ENCODE results near the gene CLEC11A. TPM values are rescaled to one million over a fixed set of nuclear protein-coding genes. Genes with fewer than 3 reads are reported as not detected.

Gene CLEC11A
- total RNA-seq, 1 experiment from 2014 or later = 59.1 TPM

GRCh38 chr19:50697414-50698124 lies 25.6 kb upstream of the CLEC11A start:
- Histone ChIP-seq H3K27ac (ENCODE audit: low read depth, low read length, poor library complexity, severe bottlenecking) (no peak overlapping the region), H3K36me3 (ENCODE audit: insufficient read depth, low read length, poor library complexity, severe bottlenecking) (no peaks in the 10 kb centered on the region), H3K27me3 (replicated peaks; ENCODE audit: insufficient read depth, low read depth, low read length, poor library complexity) (peaks cover 8% of the 10 kb centered on the region), H3K4me3 (ENCODE audit: low read depth, low read length, poor library complexity, severe bottlenecking) (no peak overlapping the region), H3K9me3 (ENCODE audit: low read depth, low read length, poor library complexity, severe bottlenecking) (no peaks in the 10 kb centered on the region), H3K4me1 (ENCODE audit: insufficient read depth, low read length, poor library complexity, severe bottlenecking) (peaks cover 6% of the 10 kb centered on the region)
- TF ChIP-seq, protein P1, sequence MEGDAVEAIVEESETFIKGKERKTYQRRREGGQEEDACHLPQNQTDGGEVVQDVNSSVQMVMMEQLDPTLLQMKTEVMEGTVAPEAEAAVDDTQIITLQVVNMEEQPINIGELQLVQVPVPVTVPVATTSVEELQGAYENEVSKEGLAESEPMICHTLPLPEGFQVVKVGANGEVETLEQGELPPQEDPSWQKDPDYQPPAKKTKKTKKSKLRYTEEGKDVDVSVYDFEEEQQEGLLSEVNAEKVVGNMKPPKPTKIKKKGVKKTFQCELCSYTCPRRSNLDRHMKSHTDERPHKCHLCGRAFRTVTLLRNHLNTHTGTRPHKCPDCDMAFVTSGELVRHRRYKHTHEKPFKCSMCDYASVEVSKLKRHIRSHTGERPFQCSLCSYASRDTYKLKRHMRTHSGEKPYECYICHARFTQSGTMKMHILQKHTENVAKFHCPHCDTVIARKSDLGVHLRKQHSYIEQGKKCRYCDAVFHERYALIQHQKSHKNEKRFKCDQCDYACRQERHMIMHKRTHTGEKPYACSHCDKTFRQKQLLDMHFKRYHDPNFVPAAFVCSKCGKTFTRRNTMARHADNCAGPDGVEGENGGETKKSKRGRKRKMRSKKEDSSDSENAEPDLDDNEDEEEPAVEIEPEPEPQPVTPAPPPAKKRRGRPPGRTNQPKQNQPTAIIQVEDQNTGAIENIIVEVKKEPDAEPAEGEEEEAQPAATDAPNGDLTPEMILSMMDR (conservative IDR thresholded peaks at IDR 0.05; ENCODE audit: low read depth, low read length) = no peak
- no peak for TF ChIP-seq EZH2 (IDR thresholded peaks at IDR 0.05; ENCODE audit: borderline replicate concordance, low read depth, low read length, poor library complexity, severe bottlenecking)
- POLR2A ChIA-PET (ENCODE audit: low non-redundant PET) = no interaction called here
- BruUV-seq (replicated peaks) = no TSS peak
- CTCF ChIA-PET = interaction anchor here (0.6 to 1.7 kb wide), 2 partner anchors 28 to 141 kb away, joined by 4 to 5 read pairs; no protein-coding TSS in a partner anchor
- intact Hi-C loops (cut with micrococcal nuclease; ENCODE audit: unreplicated experiment) = no loop called here
- DNase-seq (ENCODE audit: low spot score) = no peak

- intact Hi-C loops (cut with micrococcal nuclease; ENCODE audit: unreplicated experiment) = loop anchor here (10.0 kb wide), 1 partner anchor 313 kb away; the partner anchor contains the start of gene KLK10
- H3K4me1 ChIP-seq (ENCODE audit: insufficient read depth, low read length, poor library complexity, severe bottlenecking) = peaks cover 14% of the 10 kb centered on the region
- BruUV-seq (replicated peaks) = no TSS peak
These were observed 21.7 kb upstream of the CLEC11A start for GRCh38 chr19:50701367-50701985.

DNA sequence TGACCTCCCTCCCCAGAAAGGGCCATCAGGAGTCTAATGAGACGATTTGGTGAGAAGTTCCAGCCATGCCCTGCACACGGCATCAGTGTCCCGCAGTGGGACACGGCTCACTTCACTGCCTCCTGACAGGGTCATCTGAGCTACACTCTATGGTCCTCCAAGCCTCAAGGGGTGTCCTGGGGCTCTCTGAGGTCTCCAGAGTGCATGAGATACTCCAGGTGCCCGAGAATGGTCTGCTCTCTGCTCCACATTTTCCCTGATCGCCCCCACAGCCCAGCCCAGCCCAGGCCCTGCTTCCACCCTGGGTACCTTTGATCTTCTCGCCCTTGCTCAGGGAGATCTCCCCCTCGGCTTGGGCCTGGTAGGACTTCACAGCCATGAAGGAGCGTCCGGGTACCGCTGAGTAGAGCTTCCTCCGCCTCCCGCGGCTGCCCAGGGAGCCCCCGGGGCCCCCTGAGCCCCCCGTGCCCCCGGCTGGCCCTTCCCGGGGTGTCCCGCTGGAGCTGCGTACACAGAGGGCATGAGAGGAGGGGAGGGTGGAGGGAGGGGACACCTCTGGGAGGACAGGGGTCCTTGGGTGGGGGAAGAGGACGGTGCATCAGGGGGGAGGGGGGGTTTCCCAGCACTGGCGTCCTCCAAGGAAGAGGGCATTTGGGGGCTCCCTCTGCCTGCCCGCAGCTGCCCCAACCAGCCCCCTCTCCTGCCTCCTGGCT lies 20.9 kb upstream of the CLEC11A start:
- no peak overlapping the region for H3K4me3 ChIP-seq (ENCODE audit: low read depth, low read length, poor library complexity, severe bottlenecking)
- intact Hi-C loops (cut with micrococcal nuclease; ENCODE audit: unreplicated experiment) = loop anchor here (10.0 kb wide), 1 partner anchor 312 kb away; the partner anchor contains the start of gene KLK10
- no peak overlapping the region for H3K27ac ChIP-seq (ENCODE audit: low read depth, low read length, poor library complexity, severe bottlenecking)
- peaks cover 14% of the 10 kb centered on the region for H3K4me1 ChIP-seq (ENCODE audit: insufficient read depth, low read length, poor library complexity, severe bottlenecking)
- no peaks in the 10 kb centered on the region for H3K36me3 ChIP-seq (ENCODE audit: insufficient read depth, low read length, poor library complexity, severe bottlenecking)
- no TSS peak for BruUV-seq (replicated peaks)
- DNase-seq (ENCODE audit: low spot score) = no peak
- ChIA-PET CTCF (interaction anchor here (0.6 kb wide), 3 partner anchors 35 to 249 kb away, joined by 3 to 13 read pairs (median 8); no protein-coding TSS in a partner anchor), POLR2A (ENCODE audit: low non-redundant PET) (no interaction called here)
- no peaks in the 10 kb centered on the region for H3K9me3 ChIP-seq (ENCODE audit: low read depth, low read length, poor library complexity, severe bottlenecking)
- TF ChIP-seq, protein P1 (conservative IDR thresholded peaks at IDR 0.05; ENCODE audit: low read depth, low read length) = no peak
- TF ChIP-seq EZH2 (IDR thresholded peaks at IDR 0.05; ENCODE audit: borderline replicate concordance, low read depth, low read length, poor library complexity, severe bottlenecking) = no peak
- no peaks in the 10 kb centered on the region for H3K27me3 ChIP-seq (replicated peaks; ENCODE audit: insufficient read depth, low read depth, low read length, poor library complexity)

More at GRCh38 chr19:50701367-50701985, 21.7 kb upstream of the CLEC11A start:
- ChIA-PET CTCF (no interaction called here), POLR2A (ENCODE audit: low non-redundant PET) (no interaction called here)
- Histone ChIP-seq H3K9me3 (ENCODE audit: low read depth, low read length, poor library complexity, severe bottlenecking) (no peaks in the 10 kb centered on the region), H3K27me3 (replicated peaks; ENCODE audit: insufficient read depth, low read depth, low read length, poor library complexity) (no peaks in the 10 kb centered on the region), H3K36me3 (ENCODE audit: insufficient read depth, low read length, poor library complexity, severe bottlenecking) (no peaks in the 10 kb centered on the region), H3K27ac (ENCODE audit: low read depth, low read length, poor library complexity, severe bottlenecking) (no peak overlapping the region), H3K4me3 (ENCODE audit: low read depth, low read length, poor library complexity, severe bottlenecking) (no peak overlapping the region)
- no peak for DNase-seq (ENCODE audit: low spot score)
- TF ChIP-seq EZH2 (IDR thresholded peaks at IDR 0.05; ENCODE audit: borderline replicate concordance, low read depth, low read length, poor library complexity, severe bottlenecking) = no peak
- TF ChIP-seq, protein P1 (conservative IDR thresholded peaks at IDR 0.05; ENCODE audit: low read depth, low read length) = no peak
